Activated naive CD8-positive, alpha-beta T cell treated with anti-CD3 and anti-CD28 coated beads for 36 hours (primary cell): ENCODE data around the gene SLC6A3. TPM values are rescaled to one million over a fixed set of nuclear protein-coding genes. Genes with fewer than 3 reads are reported as not detected.
"Not testable (repeated sequence)": the region's sequence is repeated elsewhere in the genome, so short reads cannot be mapped to it uniquely, and the experiment has no call there.

Experiments
- DNase-seq: peaks from one replicate; pipeline ENCODE4 v3.0.0; 2021
- H3K27ac Mint-ChIP-seq: one replicate; pipeline ENCODE4 v1.8.0; 2022; ENCODE audit warnings: mild to moderate bottlenecking, moderate library complexity, mixed read lengths
- H3K27me3 Mint-ChIP-seq: one replicate; pipeline ENCODE4 v1.8.0; 2022; ENCODE audit warnings: mild to moderate bottlenecking, mixed read lengths
- H3K36me3 Mint-ChIP-seq: one replicate; pipeline ENCODE4 v1.8.0; 2021; ENCODE audit warnings: mild to moderate bottlenecking, mixed read lengths
- H3K4me1 Mint-ChIP-seq: one replicate; pipeline ENCODE4 v1.8.0; 2021; ENCODE audit warnings: mixed read lengths
- H3K4me3 Mint-ChIP-seq: one replicate; pipeline ENCODE4 v1.8.0; 2022; ENCODE audit warnings: mild to moderate bottlenecking, moderate library complexity, mixed read lengths
- H3K9me3 Mint-ChIP-seq: one replicate; pipeline ENCODE4 v1.8.0; 2022; ENCODE audit warnings: mixed read lengths
- total RNA-seq, 2 experiments: library from RNA; stranded (reverse); gene quantifications; one replicate each; pipeline ENCODE4 v1.2.3, GENCODE V29; 2021

Gene SLC6A3
- total RNA-seq, 2 experiments from 2014 or later: not detected

DNA sequence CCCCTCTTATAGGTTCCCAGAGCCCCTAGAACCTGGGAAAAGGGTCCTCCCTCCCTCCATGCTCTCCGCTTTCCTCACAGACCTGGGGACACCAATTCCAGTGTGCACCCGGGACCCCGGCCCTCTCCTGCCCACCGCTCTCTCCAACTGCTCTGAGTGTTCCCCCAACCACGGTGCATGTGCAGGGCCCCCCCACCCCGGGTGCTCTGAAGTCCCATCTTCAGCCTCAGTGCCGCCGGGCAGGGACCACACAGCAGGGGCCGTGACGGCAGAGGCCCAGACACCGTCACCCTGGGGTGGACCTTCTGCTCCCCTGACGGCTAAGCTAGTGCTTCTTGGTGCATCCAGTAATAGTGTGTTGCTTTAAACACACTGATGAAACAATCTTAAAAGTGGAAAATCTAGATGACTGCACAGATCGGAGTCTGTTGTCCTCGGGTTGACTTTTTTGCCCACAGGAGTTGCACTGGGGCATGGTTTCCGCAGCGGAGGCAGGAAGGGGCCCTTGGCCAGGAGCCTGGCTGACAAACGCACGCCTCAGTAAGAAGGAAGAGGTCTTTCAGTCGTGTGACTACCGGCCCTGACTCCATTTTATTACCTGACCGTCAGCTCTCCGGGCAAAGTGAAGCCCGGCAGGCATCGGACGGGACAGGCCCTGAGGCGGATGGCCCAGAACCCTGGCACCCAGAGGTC, 36.2 kb upstream of the SLC6A3 start:
- H3K4me1 Mint-ChIP-seq: peaks cover 19% of the 10 kb centered on the region
- H3K27ac Mint-ChIP-seq: no peak overlapping the region
- no peak overlapping the region for H3K4me3 Mint-ChIP-seq
- H3K36me3 Mint-ChIP-seq: peaks cover 10% of the 10 kb centered on the region
- H3K9me3 Mint-ChIP-seq: no peaks in the 10 kb centered on the region
- no peaks in the 10 kb centered on the region for H3K27me3 Mint-ChIP-seq
- DNase-seq: no peak

DNA sequence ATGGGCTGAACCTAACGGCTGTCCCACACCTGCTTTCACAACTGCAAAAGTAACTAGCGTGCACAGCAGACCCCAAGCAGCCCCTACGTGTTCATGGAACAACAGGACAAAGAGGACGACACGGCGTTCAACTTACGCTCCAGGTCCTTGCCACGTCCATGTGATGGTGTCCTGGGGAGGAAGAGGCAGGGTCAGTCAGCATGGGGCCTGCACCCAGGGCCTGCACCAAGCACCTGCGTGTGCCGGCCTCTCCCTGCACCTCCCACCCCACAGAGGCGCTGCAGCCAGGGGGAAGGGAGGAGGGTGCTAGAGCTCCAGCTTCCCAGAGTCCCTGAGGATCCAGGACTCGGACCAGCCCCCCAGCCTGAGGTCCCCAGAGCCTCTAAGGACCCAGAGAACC, 35.6 kb upstream of the SLC6A3 start:
- peaks cover 5% of the 10 kb centered on the region for H3K36me3 Mint-ChIP-seq
- no peak overlapping the region for H3K27ac Mint-ChIP-seq
- H3K4me1 Mint-ChIP-seq: peaks cover 16% of the 10 kb centered on the region
- H3K27me3 Mint-ChIP-seq: no peaks in the 10 kb centered on the region
- H3K4me3 Mint-ChIP-seq: no peak overlapping the region
- no peak for DNase-seq
- H3K9me3 Mint-ChIP-seq: no peaks in the 10 kb centered on the region

DNA sequence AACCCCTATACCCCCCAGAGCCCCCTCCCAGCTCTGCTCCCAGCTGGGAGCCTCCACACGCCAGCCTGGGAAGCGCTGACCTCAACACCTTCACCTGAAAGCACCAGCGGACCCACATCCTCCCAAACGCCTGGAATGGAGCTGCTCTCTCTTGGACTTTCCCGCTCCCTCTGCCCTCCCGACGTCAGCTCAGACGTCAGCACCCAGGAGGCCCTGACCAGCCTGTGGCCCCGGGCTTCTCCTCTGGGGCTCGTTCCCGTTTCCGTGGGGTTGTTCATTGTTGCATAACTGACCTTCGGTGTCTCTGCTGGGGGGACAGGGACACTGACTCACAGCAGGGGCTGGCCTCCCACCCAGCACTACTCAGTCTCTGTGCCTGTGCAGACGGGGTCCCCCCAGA, 35.0 kb upstream of the SLC6A3 start:
- H3K4me3 Mint-ChIP-seq: no peak overlapping the region
- no peaks in the 10 kb centered on the region for H3K9me3 Mint-ChIP-seq
- peaks cover 12% of the 10 kb centered on the region for H3K4me1 Mint-ChIP-seq
- H3K27ac Mint-ChIP-seq: peak overlapping the region; percentile 67
- no peaks in the 10 kb centered on the region for H3K27me3 Mint-ChIP-seq
- no peak for DNase-seq
- H3K36me3 Mint-ChIP-seq: peaks cover 5% of the 10 kb centered on the region

DNA sequence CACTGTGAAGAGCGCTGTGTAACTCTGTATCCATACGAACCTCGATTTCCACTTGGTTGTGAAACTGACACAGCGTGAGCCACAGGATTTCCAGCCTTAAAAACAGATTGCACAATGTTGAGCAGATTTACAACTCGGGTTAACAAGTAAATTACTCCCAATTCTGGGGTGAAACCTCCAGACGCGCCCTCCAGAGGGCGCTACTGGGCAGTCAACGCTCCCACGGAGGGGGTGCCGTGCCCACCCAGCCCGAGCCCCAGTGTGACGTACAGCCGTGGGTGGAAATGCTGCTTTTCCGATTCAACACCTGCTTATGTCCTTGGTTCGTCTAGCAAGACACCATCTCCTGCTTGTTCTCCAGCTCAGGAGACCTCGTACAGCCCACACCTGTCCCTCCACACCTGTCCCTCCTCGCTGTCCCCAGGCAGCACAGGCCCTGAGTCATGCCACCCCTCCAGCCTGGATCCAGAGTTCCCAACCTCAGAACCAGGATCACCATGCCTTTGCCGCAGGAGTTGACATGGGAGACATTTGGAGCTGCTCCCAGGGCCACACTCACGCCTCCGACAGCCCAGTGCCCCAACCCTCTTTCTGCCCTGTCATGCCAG, 34.4 kb upstream of the SLC6A3 start:
- Mint-ChIP-seq H3K27ac (peak overlapping the region; percentile 67), H3K4me1 (peaks cover 8% of the 10 kb centered on the region), H3K27me3 (no peaks in the 10 kb centered on the region), H3K9me3 (no peaks in the 10 kb centered on the region), H3K4me3 (no peak overlapping the region), H3K36me3 (peaks cover 5% of the 10 kb centered on the region)
- DNase-seq: peak; percentile 53

DNA sequence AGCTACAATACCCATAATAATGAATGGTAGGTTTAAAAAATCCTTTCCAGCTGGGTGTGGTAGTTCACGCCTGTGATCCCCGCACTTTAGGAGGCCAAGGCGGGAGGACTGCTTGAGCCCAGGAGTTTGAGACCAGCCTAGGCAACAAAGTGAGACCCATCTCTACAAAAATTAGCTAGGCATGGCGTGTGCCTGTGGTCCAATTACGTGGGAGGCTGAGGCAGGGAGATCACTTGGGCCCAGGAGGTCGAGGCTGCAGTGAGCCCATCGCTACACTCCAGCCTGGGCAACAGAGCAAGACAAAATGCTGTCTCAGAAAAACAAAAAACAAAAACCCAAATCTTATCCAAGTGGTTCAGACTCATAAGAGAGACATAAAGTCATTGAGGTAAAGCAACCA, 33.8 kb upstream of the SLC6A3 start:
- Mint-ChIP-seq H3K4me3 (no peak overlapping the region), H3K9me3 (no peaks in the 10 kb centered on the region), H3K27ac (no peak overlapping the region), H3K4me1 (peaks cover 8% of the 10 kb centered on the region), H3K27me3 (no peaks in the 10 kb centered on the region), H3K36me3 (peaks cover 5% of the 10 kb centered on the region)
- DNase-seq: no peak

DNA sequence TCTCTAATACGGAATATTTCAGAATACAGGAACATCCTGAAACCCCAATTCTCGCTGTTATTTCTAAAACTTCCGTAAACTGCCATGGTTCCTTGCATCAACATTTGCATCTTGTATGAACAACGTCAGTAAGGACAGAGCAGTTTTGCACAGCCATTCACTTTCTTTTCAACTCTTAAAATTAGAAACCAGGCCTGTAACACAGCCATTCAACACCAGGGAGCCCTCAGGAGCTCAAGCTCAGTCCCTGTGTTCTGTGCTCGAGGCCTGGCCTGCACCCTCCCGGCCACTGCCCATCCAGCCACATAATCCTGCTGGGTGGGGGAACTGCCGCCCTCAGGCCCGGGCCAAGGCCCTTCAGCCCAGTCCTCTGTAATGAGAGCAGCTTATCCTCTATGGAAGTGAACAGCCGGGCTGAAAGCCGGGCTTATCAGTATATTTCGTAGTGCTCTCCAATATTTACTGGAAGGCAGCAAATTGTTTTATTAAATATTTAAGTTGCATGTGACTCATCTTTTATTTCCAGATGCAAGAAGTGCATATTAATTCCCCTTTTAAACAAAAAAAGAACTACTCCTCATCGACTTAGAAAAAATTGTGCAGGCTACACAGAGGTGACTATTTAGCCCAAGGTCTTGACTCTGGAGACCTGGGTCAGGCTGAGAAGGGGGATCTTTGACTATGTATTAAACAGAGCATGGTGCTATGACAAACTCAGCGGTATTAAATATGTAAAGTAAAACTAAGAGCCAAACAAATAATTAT, 33.2 kb upstream of the SLC6A3 start:
- Mint-ChIP-seq H3K27ac (no peak overlapping the region), H3K4me1 (peaks cover 8% of the 10 kb centered on the region), H3K9me3 (no peaks in the 10 kb centered on the region), H3K27me3 (no peaks in the 10 kb centered on the region), H3K36me3 (peaks cover 5% of the 10 kb centered on the region), H3K4me3 (no peak overlapping the region)
- DNase-seq: no peak

DNA sequence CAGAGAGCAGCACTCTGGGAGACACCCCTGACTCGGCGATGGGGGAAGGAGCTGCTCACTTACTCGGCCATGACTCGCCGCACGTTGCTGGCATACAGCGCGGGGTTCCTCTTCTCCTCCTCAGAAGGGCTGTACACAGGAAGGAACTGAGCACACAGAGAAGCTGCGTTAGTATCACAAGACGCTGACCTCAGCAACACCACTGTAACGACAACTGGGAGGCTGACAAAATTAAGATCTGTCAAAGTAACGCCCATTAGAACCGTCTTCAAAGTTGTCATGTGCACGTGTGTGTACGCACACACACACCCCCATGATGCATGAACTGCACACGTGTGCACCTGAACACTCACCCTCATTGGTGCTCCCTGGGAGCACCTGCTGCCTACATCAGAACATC, 32.1 kb upstream of the SLC6A3 start:
- H3K9me3 Mint-ChIP-seq: no peaks in the 10 kb centered on the region
- no peak overlapping the region for H3K27ac Mint-ChIP-seq
- H3K4me3 Mint-ChIP-seq: no peak overlapping the region
- H3K27me3 Mint-ChIP-seq: no peaks in the 10 kb centered on the region
- H3K36me3 Mint-ChIP-seq: peaks cover 9% of the 10 kb centered on the region
- peaks cover 8% of the 10 kb centered on the region for H3K4me1 Mint-ChIP-seq
- no peak for DNase-seq

DNA sequence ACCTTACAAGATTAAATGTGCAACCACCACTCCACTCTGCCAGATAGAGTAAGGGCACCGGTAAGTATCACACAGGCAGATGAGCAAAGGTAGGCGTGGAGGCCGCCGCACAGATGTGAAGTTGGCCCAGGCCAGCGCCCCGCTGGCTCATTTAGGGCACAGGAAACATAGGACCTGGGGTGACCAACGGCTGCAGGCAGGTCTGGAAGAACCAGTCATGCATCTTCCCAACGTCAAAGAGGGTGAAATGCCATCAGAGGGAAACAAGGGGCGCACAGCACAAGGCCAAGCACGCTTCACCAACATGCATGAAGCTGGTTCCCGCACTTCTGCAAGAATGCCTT, 31.7 kb upstream of the SLC6A3 start:
- Mint-ChIP-seq H3K36me3 (peaks cover 10% of the 10 kb centered on the region), H3K27me3 (no peaks in the 10 kb centered on the region), H3K4me1 (peaks cover 8% of the 10 kb centered on the region), H3K4me3 (no peak overlapping the region), H3K9me3 (no peaks in the 10 kb centered on the region), H3K27ac (no peak overlapping the region)
- DNase-seq: no peak

DNA sequence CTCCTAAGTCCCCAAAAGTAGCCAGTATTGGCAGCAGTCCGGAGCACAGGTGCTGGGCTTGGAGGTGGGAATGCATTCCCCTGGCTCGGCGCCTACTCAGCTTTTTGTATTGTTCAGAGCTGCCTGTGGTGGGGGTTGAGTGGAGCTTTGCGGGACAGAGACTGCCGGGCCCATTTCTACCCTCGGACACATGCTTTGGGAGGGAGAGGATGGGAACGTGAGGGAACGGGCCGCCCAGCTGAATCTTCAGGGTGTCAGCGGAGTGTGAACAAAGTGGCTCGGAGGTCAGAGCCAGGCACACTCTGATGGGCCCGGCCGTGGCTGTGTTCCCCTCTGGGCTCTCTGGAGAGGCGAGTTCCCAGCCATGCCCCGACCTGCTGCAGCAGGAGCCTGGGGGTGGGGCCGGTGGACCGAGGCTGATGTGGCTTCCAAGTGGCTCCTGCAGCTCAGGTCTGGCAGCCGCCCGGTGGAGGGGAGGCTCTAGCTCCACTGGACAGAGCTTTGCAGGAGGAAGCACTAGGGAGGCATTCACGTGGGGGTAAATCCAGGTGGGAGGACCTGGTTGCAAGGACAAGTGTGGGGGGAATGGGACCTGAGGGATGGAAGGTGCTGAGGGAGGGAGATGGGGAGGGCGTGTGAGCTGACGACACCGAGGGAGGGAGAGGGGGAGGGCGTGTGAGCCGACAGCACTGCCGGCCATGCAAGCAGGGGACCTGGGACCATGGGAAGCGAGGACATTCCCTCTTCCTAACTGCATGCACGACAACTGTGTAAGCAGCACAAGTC, 31.1 kb upstream of the SLC6A3 start:
- no peak overlapping the region for H3K27ac Mint-ChIP-seq
- H3K4me1 Mint-ChIP-seq: peaks cover 8% of the 10 kb centered on the region
- peaks cover 15% of the 10 kb centered on the region for H3K36me3 Mint-ChIP-seq
- H3K9me3 Mint-ChIP-seq: no peaks in the 10 kb centered on the region
- DNase-seq: no peak
- H3K27me3 Mint-ChIP-seq: no peaks in the 10 kb centered on the region
- H3K4me3 Mint-ChIP-seq: no peak overlapping the region

DNA sequence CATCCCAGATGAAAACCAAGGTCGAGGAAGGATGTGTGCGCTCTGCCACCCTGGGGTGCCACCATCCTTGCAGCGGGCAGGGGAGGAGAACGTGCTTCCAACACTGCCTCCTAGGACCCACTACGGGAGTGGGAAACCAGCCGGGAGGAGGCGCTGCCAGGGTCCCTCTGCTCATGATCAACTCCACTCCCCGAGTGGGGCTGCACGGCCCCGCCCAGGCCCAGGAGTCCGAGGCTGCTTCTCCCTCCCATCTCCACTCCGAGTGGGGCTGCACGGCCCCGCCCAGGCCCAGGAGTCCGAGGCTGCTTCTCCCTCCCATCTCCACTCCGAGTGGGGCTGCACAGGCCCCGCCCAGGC, 30.3 kb upstream of the SLC6A3 start:
- not testable (repeated sequence) for H3K4me3 Mint-ChIP-seq, H3K27ac Mint-ChIP-seq, H3K9me3 Mint-ChIP-seq, DNase-seq, H3K27me3 Mint-ChIP-seq, H3K4me1 Mint-ChIP-seq
- peaks cover 16% of the 10 kb centered on the region for H3K36me3 Mint-ChIP-seq

DNA sequence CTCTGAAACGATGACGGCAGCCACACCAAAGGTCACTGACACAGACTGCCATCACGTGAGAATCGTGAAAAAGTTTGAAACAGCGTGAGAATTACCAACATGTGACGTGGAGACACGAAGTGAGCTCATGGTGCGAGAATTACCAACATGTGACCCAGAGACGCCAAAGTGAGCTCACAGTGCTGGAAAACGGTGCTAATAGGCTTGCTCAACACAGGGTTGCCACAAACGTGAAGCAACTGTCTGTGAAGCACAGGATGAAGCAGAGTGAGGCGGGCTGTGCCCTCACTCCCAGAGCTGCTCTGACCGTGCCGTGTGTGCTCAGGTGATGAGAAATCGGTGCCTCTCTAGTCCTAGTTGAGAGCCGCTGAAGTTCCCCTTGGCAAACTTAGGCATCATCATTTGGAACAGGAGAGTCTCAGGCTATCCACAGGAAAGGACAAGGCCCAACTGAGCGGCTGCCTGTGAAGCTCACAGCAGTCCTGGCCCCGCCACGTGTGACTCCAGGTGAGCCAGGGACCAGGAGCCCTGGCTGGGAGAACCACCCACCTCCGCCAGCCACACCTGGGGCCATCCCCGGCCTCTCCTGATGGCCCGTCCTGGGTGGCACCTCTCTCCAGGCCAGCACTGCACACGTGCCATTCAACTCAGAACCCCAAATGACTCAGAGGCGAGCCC, 29.8 kb upstream of the SLC6A3 start:
- no peak for DNase-seq
- Mint-ChIP-seq H3K4me3 (no peak overlapping the region), H3K27ac (no peak overlapping the region), H3K4me1 (peaks cover 2% of the 10 kb centered on the region), H3K27me3 (no peaks in the 10 kb centered on the region), H3K36me3 (peaks cover 16% of the 10 kb centered on the region), H3K9me3 (no peaks in the 10 kb centered on the region)

DNA sequence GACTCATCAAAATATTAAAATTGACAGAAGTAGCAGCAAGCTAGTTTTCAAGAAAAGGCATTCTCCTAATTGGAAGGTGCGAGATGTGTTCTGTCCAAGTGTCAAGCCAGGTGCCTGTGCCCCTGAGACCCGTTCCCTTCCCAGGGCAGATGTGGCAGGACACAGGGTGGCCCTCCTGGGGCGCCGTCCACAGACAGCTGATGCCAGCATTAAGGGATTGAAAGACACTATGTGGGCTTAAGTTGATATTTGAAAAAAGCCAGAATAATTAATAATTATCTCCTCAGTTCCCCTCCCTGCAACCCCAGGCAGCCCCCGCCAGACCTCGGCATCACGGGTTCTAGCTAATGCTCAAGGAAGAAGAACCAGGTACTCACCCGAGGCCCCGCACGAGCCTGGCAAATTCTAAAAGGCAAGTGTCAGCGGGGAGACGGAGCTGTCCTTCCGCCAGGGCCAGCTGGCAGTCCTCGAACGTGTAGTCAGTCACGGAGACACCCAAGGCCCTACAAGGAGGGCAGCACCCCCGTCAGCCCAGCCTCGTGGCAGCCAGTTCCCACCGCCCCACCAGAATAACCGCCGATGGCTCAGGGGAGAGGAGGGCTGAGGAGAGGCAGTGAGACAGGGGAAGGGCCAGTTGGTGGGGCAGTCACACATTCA, 29.1 kb upstream of the SLC6A3 start:
- H3K27me3 Mint-ChIP-seq: no peaks in the 10 kb centered on the region
- H3K4me1 Mint-ChIP-seq: no peaks in the 10 kb centered on the region
- H3K27ac Mint-ChIP-seq: no peak overlapping the region
- no peak overlapping the region for H3K4me3 Mint-ChIP-seq
- peaks cover 16% of the 10 kb centered on the region for H3K36me3 Mint-ChIP-seq
- DNase-seq: no peak
- H3K9me3 Mint-ChIP-seq: no peaks in the 10 kb centered on the region

DNA sequence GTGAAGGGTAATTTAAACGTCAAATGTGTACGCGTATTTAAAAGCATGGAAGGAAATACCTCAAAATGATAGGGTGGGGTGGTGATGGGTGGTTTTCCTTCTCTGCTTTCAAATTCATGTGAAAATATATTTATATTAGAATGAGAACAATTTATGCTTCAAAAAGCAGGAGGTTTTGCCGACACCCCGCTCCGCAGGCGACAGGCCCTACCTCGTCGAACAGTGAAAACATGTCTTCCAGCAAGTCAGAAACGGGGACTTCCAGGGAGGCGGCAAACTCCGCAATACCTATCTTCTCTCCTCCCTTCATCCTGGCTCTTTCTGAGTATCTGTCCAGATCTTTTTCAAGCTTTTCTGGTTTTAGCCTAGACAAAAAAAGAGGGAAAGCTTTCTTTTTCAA, 28.5 kb upstream of the SLC6A3 start:
- no peaks in the 10 kb centered on the region for H3K9me3 Mint-ChIP-seq
- DNase-seq: no peak
- H3K27ac Mint-ChIP-seq: no peak overlapping the region
- H3K27me3 Mint-ChIP-seq: no peaks in the 10 kb centered on the region
- H3K4me1 Mint-ChIP-seq: no peaks in the 10 kb centered on the region
- H3K36me3 Mint-ChIP-seq: peaks cover 15% of the 10 kb centered on the region
- H3K4me3 Mint-ChIP-seq: no peak overlapping the region

DNA sequence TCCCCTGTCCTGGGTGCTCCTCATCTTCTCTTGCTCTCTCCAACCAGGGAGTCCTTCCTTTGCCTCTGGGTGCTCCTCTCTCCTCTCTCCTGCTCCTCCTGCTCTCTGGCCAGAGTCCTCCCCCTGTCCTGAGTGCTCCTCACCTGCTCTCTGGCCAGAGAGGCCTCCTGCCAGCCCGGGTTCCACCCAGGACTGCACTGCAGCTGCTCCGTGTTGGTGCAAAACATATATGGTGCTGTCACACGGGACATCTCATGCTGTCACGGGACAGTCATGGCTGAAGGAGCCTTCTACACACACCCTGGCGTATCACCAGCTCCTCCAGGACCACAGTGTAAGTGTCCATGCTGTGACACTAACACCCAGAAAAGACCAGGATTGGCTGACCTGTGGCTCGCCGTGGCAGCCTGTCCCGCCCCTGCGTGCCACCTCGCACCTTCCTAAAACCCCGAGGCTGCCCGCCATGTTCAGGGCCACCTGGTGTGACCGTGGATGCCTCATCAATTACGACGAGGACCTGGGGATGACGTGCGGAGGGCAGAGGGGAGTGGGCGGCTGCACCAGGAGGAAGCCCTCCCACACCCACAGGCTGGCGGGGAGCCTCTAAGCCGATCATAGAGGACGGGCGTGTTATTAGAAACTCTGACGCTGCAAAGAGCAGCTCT, 27.9 kb upstream of the SLC6A3 start:
- peaks cover 16% of the 10 kb centered on the region for H3K36me3 Mint-ChIP-seq
- H3K27me3 Mint-ChIP-seq: no peaks in the 10 kb centered on the region
- H3K9me3 Mint-ChIP-seq: no peaks in the 10 kb centered on the region
- no peaks in the 10 kb centered on the region for H3K4me1 Mint-ChIP-seq
- no peak for DNase-seq
- H3K27ac Mint-ChIP-seq: no peak overlapping the region
- no peak overlapping the region for H3K4me3 Mint-ChIP-seq
